Neural cell (in vitro differentiated cells): ENCODE data around the gene RNF128.
"Not testable (repeated sequence)": the region's sequence is repeated elsewhere in the genome, so short reads cannot be mapped to it uniquely, and the experiment has no call there.

Experiments
- CTCF ChIP-seq: fragments of 450-650 bp; IDR thresholded peaks from 2 replicates; pipeline ENCODE4 v1.5.1; 2014; ENCODE audit warnings: antibody characterized with exemption, mild to moderate bottlenecking, moderate library complexity; ENCODE audit not compliant: poor library complexity, severe bottlenecking
- EZH2 ChIP-seq: fragments of 200-600, 300-800 bp; shearing (Covaris generic), sonication (generic); IDR thresholded peaks from 2 replicates; pipeline ENCODE4 v1.6.1; 2014; ENCODE audit warnings: antibody characterized with exemption, low read length, borderline replicate concordance, mild to moderate bottlenecking; ENCODE audit not compliant: insufficient read depth, poor library complexity, severe bottlenecking
- MXI1 ChIP-seq: fragments of 450-650 bp; conservative IDR thresholded peaks from 2 replicates; pipeline ENCODE4 v1.6.1; 2014; ENCODE audit warnings: antibody characterized with exemption, mild to moderate bottlenecking; ENCODE audit not compliant: poor library complexity, severe bottlenecking
- POLR2AphosphoS5 ChIP-seq: IDR thresholded peaks from 2 replicates; pipeline ENCODE4 v1.6.1; 2012
- RAD21 ChIP-seq: fragments of 450-650 bp; conservative IDR thresholded peaks from 2 replicates; pipeline ENCODE4 v1.6.1; 2014; ENCODE audit warnings: antibody characterized with exemption, mild to moderate bottlenecking, moderate library complexity
- REST ChIP-seq: IDR thresholded peaks from 2 replicates; pipeline ENCODE4 v1.6.1; 2012; ENCODE audit warnings: borderline replicate concordance
- TAF1 ChIP-seq: IDR thresholded peaks from 2 replicates; pipeline ENCODE4 v1.6.1; 2012; ENCODE audit warnings: low read depth

- not testable (repeated sequence) for TF ChIP-seq CTCF, TAF1, EZH2, POLR2AphosphoS5, MXI1, RAD21, REST
Measured at GRCh38 chrX:106814093-106814492, 87.6 kb downstream of the RNF128 start.
